GM15510 (cell line): ENCODE data around the gene TAS2R41.

Experiments
- POLR2A ChIP-seq: IDR thresholded peaks from 3 replicates; pipeline ENCODE4 v1.6.1; 2011; ENCODE audit warnings: borderline replicate concordance; ENCODE audit not compliant: insufficient read length; ENCODE audit errors: extremely low read depth

Gene TAS2R41, protein sequence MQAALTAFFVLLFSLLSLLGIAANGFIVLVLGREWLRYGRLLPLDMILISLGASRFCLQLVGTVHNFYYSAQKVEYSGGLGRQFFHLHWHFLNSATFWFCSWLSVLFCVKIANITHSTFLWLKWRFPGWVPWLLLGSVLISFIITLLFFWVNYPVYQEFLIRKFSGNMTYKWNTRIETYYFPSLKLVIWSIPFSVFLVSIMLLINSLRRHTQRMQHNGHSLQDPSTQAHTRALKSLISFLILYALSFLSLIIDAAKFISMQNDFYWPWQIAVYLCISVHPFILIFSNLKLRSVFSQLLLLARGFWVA

DNA sequence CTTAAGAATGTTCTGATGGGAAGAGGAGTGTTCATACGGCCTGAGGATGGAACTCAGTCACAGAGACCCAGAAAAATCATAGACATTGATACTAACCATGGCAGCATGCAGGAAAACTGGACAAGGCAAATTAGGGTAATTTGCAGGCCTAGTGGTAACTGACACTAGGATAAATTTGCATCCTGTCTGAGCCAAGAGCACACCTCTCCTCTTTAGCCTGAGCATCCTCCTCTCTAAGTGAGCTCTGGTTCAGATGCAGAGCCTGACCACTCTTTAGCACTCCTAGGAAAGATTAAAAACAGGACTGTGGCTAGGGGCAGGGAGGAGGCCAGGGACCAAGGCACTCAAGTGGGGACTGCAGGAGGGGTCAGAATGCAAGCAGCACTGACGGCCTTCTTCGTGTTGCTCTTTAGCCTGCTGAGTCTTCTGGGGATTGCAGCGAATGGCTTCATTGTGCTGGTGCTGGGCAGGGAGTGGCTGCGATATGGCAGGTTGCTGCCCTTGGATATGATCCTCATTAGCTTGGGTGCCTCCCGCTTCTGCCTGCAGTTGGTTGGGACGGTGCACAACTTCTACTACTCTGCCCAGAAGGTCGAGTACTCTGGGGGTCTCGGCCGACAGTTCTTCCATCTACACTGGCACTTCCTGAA, at the start of gene TAS2R41:
Gene TAS2R41, plus strand, starts transcription at position 373 of the 650 bp plus-strand sequence. Its CDS starts 0 bp downstream, at position 373.
- no peak for TF ChIP-seq POLR2A

DNA sequence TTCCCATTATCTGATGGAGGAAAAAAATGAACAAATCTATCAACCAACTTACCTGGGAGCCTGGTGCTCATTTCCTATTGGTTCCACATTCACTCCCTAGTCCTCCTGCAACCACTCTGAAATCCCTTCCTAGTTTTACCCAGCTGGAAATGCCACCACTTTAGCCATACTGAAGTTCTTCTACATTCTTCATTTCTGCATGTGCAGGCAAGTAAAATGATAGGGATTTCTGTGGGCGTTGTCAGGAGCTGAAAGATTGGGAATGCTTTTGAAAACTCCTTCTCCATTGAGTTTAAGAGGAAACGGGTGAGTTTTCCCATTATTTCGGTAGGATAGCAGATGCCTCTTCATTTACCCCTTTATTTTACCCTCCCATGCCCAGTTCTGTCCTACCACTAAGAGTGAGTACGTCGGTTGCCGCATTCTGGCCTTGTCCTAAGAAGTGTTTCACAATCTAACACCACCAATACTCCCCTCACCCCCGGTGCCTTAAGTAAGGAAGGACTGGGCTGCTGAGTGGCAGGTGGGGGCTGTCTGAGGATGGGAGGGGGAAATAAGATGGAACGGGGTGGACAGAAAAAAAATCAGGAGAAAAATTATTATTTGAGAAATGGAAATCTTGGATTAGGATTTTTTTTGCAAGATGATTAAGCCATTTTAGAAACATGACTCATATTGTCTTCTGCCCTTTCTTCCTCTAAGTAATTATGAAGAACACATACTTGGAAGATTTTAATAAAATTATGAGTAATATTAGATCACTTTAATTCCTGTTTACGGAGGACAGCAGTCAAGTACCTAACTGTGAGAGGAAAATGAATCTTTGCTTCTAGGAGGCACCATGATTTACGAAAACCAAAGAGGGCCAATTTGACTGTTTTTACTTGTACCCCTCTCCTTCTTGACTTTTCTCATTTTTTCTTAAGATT, 47.6 kb upstream of the TAS2R41 start:
- no peak for TF ChIP-seq POLR2A

GRCh38 chr7:143431109-143431508, 46.6 kb upstream of the TAS2R41 start:
- no peak for TF ChIP-seq POLR2A

DNA sequence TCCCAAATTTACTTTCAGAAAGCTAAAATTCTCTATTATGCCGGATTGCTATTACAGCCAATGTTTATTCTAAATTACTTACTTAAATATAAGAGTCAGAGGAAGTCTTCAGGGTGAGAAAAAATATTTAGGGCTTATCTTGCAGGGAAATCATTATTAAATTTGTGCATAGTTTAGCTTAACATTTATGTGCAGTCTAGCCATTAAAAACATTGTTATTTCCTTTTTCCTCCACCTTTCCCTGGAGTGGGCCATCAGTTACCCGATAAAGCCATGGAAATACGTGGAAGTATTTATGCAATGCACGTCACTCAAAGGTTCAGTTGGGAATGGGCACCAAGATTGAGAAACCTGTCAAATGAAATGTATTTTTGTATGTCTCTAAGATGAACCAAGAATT, 43.9 kb upstream of the TAS2R41 start:
- no peak for TF ChIP-seq POLR2A

GRCh38 chr7:143434660-143435059, 43.0 kb upstream of the TAS2R41 start:
- TF ChIP-seq POLR2A: no peak

DNA sequence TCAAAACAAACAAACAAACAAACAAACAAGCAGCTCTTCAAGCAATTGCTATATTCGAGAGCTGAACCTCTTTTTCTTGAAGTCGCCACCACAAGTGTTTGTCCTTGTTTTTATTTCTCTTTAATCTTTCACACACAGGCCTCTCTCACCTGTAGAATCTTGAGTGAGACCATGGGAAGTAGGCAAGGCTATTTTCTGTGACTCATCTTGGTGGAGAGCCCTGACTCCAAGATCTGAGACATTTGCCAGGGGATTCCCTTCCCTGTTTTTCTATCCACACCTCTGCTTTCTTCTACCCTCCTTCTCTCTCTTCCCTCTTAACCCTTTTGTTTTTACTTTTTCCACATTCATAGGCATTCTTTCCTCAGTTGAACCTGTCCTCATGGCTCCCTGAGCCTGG, 42.4 kb upstream of the TAS2R41 start:
- TF ChIP-seq POLR2A: no peak

DNA sequence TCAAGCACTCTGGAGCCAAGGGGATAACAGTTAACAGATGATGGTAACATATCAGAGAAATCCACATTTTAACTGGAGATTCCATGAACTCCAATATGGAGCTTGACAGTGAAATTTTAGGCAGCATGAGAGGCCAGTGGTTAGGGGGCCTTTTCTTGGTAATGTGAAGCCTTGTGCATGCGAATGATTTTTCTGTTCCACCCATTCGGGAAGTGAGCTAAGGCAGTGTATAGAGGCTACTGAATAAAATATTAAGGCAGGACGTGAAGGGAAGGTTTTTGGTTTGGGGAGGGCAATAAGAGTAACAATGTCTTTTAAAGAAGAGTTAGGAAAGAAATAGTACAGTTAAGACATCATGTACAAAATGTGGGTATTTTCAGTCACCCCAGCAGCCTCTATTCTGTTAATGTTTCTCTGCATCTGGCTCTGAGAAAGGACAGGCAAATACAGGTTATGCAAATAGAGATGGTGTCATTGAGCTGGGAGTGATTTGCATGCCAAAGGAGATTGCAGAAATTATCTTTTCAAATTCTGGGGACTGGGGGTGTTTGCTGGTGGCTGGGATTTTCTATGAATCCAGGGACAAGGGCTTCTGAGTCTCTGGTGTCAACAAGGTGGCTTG, 41.2 kb upstream of the TAS2R41 start:
- no peak for TF ChIP-seq POLR2A

DNA sequence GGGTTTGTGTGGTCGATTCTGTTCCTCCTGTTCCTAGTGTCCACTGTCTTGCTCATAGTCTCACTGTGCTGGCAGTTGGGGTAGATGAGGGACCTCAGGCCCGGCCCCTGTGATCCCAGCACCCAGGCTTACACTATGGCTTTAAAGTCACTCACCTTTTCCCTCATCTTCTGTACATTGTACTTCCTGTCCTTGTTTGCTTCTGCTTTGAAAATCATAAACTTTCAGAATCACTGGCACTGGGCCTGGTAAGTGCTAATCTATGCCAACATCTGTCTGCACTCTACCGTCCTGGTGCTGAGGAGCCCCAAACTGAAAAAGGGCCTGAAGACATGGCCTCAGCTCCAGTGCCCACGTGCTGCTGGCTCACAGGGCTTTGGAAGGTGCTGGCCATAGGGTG, 40.1 kb upstream of the TAS2R41 start:
- no peak for TF ChIP-seq POLR2A

- no peak for TF ChIP-seq POLR2A
Measured at GRCh38 chr7:143439866-143440265, 37.8 kb upstream of the TAS2R41 start.

DNA sequence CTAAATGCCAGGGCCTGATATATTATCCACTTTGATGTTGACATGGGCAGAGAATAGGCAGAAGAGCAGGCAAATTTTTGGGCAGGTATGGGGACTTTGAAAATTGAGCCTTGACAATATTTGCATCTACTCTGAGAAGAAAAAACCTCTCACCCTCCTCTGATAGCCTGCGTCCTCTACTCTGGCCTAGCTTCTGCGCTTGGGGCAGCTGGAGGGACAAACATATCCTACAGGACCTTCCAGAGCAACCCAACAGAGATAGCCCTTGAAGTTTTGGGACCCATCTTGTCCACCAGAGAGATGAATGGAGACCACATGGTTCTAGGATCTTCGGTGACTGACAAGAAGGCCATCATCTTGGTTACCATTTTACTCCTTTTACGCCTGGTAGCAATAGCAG, 34.5 kb upstream of the TAS2R41 start, which contains the start of gene TAS2R60:
Gene TAS2R60, plus strand, starts transcription at position 301 of the 400 bp plus-strand sequence. Its CDS starts 0 bp downstream, at position 301.
- TF ChIP-seq POLR2A: no peak

DNA sequence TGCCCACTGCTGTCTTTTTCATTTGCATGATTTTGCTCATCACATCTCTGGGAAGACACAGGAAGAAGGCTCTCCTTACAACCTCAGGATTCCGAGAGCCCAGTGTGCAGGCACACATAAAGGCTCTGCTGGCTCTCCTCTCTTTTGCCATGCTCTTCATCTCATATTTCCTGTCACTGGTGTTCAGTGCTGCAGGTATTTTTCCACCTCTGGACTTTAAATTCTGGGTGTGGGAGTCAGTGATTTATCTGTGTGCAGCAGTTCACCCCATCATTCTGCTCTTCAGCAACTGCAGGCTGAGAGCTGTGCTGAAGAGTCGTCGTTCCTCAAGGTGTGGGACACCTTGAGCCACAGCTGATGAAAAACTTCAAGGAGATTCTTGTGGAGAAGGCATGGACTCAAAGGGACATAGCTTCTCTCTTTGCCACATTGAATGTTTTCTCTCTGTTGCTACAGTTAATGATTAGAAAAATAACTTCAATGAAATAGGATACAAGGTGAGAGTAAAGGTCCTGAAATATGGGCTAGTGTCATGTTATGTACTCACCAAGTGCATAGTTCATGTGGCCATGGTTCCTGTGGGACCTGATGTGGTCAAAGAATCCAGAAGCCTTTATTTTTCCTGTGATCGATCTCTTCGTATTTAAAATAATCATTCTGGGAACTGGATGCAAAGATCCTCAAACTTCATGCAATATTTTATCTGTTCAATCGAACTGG, 33.5 kb upstream of the TAS2R41 start:
- TF ChIP-seq POLR2A: no peak

- no peak for TF ChIP-seq POLR2A
Measured at GRCh38 chr7:143444785-143445184, 32.9 kb upstream of the TAS2R41 start.

DNA sequence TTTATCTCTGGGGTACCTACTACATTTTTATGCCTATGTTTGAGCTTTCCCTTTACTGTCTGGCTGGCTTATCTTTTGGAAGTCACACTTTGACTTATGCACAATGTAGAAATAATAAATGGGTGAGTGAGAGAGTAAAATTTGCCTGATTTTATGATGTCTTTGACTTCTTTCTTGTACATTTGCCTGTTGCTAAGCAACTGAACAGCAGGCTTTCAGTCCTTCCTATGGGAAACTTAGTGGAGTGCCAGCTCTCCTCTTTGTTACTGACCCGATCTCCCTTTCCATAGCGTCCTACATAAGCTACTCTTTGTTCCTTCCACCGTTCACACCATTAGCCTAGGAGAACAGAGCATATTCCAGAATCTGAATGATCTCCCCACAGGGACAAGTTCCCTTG, 30.2 kb upstream of the TAS2R41 start:
- TF ChIP-seq POLR2A: no peak

GRCh38 chr7:143448429-143448828, 29.2 kb upstream of the TAS2R41 start:
- TF ChIP-seq POLR2A: no peak

GRCh38 chr7:143449793-143450192, 27.9 kb upstream of the TAS2R41 start:
- no peak for TF ChIP-seq POLR2A

- TF ChIP-seq POLR2A: no peak
Measured at GRCh38 chr7:143451122-143451521, 26.6 kb upstream of the TAS2R41 start.
